Prostate gland (tissue), 2 donors: ENCODE measurements around the gene VTI1B.
"Not testable (repeated sequence)": the region's sequence is repeated elsewhere in the genome, so short reads cannot be mapped to it uniquely, and the experiment has no call there.

ENCODE experiments used
- CTCF ChIP-seq, 4 experiments: fragments of 200-600 bp in 2 of 4; fragments of 450-650 bp in 2 of 4; sonication (generic) in 2 of 4; IDR thresholded peaks; 1 replicate in 3 of 4; 2 replicates in 1 of 4; pipeline ENCODE4 v1.5.1; 2016 to 2019; ENCODE audit warnings: antibody characterized with exemption in 4 of 4, mild to moderate bottlenecking in 2 of 4, moderate library complexity in 2 of 4
- POLR2A ChIP-seq: fragments of 450-650 bp; IDR thresholded peaks from one replicate; pipeline ENCODE4 v1.6.1; 2016; ENCODE audit warnings: antibody characterized with exemption, mild to moderate bottlenecking
- POLR2AphosphoS5 ChIP-seq: sonication (generic); formaldehyde crosslinking; IDR thresholded peaks from one replicate; pipeline ENCODE4 v1.6.1; 2017; ENCODE audit warnings: antibody characterized with exemption

- not testable (repeated sequence) for TF ChIP-seq POLR2A; CTCF (IDR thresholded peaks at IDR 0.05); POLR2AphosphoS5
Measured at GRCh38 chr14:67719385-67719784, 45.0 kb upstream of the VTI1B start.
